ENCODE results near the gene USP5. TPM values are rescaled to one million over a fixed set of nuclear protein-coding genes. Genes with fewer than 3 reads are reported as not detected.

The USP5 gene
- total and polyA plus RNA-seq, 2 donors (not counting 1 experiment from before 2014, with no cell fraction given), result 35.1 to 59.7 TPM

DNA sequence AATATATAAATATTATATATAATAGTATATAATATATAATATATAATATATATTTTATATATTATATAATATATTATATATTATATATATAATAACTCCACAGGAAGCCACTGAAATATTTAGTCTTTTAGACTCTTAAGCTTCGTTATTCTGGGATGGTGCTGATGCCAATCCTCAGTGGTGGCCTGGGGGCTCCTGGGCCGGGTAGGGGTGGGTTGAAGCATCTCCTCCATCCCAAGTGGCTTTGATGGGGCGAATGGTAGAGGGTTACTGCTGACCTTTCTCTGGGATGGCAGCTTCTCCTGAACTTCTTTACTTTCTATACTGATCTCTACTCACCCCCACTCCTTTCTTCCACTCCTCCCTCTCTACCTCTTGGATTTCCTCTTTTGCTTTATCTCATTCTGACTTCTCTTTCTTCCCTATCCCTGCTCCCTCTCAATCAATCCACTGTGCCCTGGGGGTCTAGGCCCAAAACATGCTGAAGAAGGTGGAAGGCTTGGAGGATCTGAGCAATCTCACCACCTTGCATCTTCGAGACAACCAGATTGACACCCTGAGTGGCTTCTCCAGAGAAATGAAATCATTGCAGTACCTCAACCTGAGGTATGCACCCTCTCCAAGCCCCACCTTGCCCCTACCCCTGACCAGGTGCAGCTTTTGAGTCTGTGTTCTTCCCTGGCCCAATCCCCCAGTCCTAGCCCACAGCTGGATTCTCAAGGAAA lies 57.6 kb downstream of the USP5 start:
- peaks cover 10 to 16% of the 10 kb centered on the region in 2 donors for H3K4me1 ChIP-seq (ENCODE audit: control insufficient read depth in 2 of 2, insufficient read depth in 2 of 2, low read length in 2 of 2)
- 100% methylated on average over 1 of the region's 4 CpGs for WGBS (ENCODE audit: insufficient coverage)
- ChIA-PET CTCF (interaction anchor here (1.3 to 6.9 kb wide), 2 partner anchors 16 to 36 kb away, joined by 6 to 33 read pairs; partner anchors contain the start of gene SPSB2), POLR2A (interaction anchor here (2.0 kb wide), 1 partner anchor 18 kb away, joined by 4 read pairs; no protein-coding TSS in a partner anchor)
- H3K4me3 Mint-ChIP-seq, result no peak overlapping the region
- peaks cover 14% of the 10 kb centered on the region for H3K4me1 Mint-ChIP-seq
- H3K36me3 ChIP-seq (replicated peaks in 1 of 2; ENCODE audit: control extremely low read depth in 1 of 2, control insufficient read depth in 1 of 2, extremely low read depth in 1 of 2, insufficient read depth in 2 of 2, low read length in 1 of 2), result peaks cover 0 to 6% of the 10 kb centered on the region in 2 experiments
- H3K4me2 ChIP-seq (replicated peaks; ENCODE audit: low read depth, low read length, poor library complexity, severe bottlenecking), result no peak overlapping the region
- no peaks in the 10 kb centered on the region for H3K9me3 Mint-ChIP-seq (ENCODE audit: insufficient read depth)
- no peak for DNase-seq
- H2AFZ ChIP-seq (ENCODE audit: insufficient read depth, low read depth, low read length, poor library complexity, severe bottlenecking), result no peak overlapping the region
- no peaks in the 10 kb centered on the region for H4K20me1 ChIP-seq (ENCODE audit: control insufficient read depth, insufficient read depth, low read length, poor library complexity, severe bottlenecking)
- H3K27ac Mint-ChIP-seq, result no peak overlapping the region
- no peaks in the 10 kb centered on the region for H3K9me3 ChIP-seq (ENCODE audit: control extremely low read depth in 1 of 3, control insufficient read depth in 2 of 3, insufficient read depth in 1 of 3, low read length in 2 of 3)
- no peak overlapping the region for H3K27ac ChIP-seq (ENCODE audit: low read length in 2 of 2)
- peaks cover 0 to 3% (median 1%) of the 10 kb centered on the region in 4 experiments for H3K27me3 ChIP-seq (replicated peaks in 1 of 4; ENCODE audit: control extremely low read depth in 1 of 4, control insufficient read depth in 3 of 4, insufficient read depth in 4 of 4, low read length in 3 of 4)
- TF ChIP-seq EZH2 (IDR thresholded peaks at IDR 0.05; ENCODE audit: borderline replicate concordance, insufficient read depth, low read depth, low read length, poor library complexity, severe bottlenecking), result no peak
- TF ChIP-seq, protein P1, sequence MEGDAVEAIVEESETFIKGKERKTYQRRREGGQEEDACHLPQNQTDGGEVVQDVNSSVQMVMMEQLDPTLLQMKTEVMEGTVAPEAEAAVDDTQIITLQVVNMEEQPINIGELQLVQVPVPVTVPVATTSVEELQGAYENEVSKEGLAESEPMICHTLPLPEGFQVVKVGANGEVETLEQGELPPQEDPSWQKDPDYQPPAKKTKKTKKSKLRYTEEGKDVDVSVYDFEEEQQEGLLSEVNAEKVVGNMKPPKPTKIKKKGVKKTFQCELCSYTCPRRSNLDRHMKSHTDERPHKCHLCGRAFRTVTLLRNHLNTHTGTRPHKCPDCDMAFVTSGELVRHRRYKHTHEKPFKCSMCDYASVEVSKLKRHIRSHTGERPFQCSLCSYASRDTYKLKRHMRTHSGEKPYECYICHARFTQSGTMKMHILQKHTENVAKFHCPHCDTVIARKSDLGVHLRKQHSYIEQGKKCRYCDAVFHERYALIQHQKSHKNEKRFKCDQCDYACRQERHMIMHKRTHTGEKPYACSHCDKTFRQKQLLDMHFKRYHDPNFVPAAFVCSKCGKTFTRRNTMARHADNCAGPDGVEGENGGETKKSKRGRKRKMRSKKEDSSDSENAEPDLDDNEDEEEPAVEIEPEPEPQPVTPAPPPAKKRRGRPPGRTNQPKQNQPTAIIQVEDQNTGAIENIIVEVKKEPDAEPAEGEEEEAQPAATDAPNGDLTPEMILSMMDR (IDR thresholded peaks at IDR 0.05), result no peak
- intact Hi-C loops (cut with micrococcal nuclease), result no loop called here
- H3K79me2 ChIP-seq (ENCODE audit: control insufficient read depth, insufficient read depth, low read length), result no peaks in the 10 kb centered on the region
- no peak for ATAC-seq (ENCODE audit: low read depth)
- H3K4me3 ChIP-seq (ENCODE audit: control extremely low read depth in 1 of 5, extremely low read depth in 1 of 5, insufficient read depth in 1 of 5, low read depth in 2 of 5, low read length in 4 of 5), result no peak overlapping the region
- no peak overlapping the region for H3K9ac ChIP-seq (ENCODE audit: low read length)
- H3K27me3 Mint-ChIP-seq, result no peaks in the 10 kb centered on the region

Data from B cell (primary cell).